OCI-LY3 (cell line): ENCODE data around the gene STAT5A.
"Not testable (repeated sequence)": the region's sequence is repeated elsewhere in the genome, so short reads cannot be mapped to it uniquely, and the experiment has no call there.

Experiments
- H2AFZ ChIP-seq: fragments of 200-600, 300-600 bp; shearing (Covaris generic); 2 replicates; pipeline ENCODE4 v1.6.0; 2014; ENCODE audit warnings: antibody characterized with exemption, low read depth, low read length
- H3K27ac ChIP-seq: fragments of 200-600, 300-600 bp; sonication (generic); 2 replicates; pipeline ENCODE4 v1.5.1; 2014; ENCODE audit warnings: mild to moderate bottlenecking, low read length, moderate library complexity, mixed read lengths
- H3K27me3 ChIP-seq: fragments of 200-600, 300-600 bp; sonication (generic); 2 replicates; pipeline ENCODE4 v1.6.1; 2014; ENCODE audit warnings: low read depth, low read length, mixed read lengths
- H3K36me3 ChIP-seq: fragments of 200-600, 300-600 bp; sonication (generic); replicated peaks from 2 replicates; pipeline ENCODE3; 2014; ENCODE audit warnings: low read depth, low read length, mixed read lengths
- H3K4me1 ChIP-seq: fragments of 300-600, 200-600 bp; sonication (generic); 2 replicates; pipeline ENCODE4 v1.6.1; 2014; ENCODE audit warnings: low read length, mixed read lengths
- H3K4me2 ChIP-seq: fragments of 200-600, 300-600 bp; sonication (generic); 2 replicates; pipeline ENCODE4 v1.6.1; 2014; ENCODE audit warnings: low read length, mixed read lengths
- H3K4me3 ChIP-seq: fragments of 300-600, 200-600 bp; sonication (generic); 2 replicates; pipeline ENCODE4 v1.5.1; 2014; ENCODE audit warnings: antibody characterized with exemption, mild to moderate bottlenecking, low read length, moderate library complexity
- H3K79me2 ChIP-seq: fragments of 300-600, 200-600 bp; shearing (Covaris generic); 2 replicates; pipeline ENCODE4 v1.6.1; 2014; ENCODE audit warnings: mild to moderate bottlenecking, low read length, mixed read lengths
- H3K9ac ChIP-seq: fragments of 300-600, 200-600 bp; shearing (Covaris generic); 2 replicates; pipeline ENCODE4 v1.6.0; 2014; ENCODE audit warnings: mild to moderate bottlenecking, low read length, moderate library complexity
- H3K9me3 ChIP-seq: fragments of 200-600, 300-600 bp; shearing (Covaris generic); 2 replicates; pipeline ENCODE4 v1.6.1; 2014; ENCODE audit warnings: low read length, mixed read lengths; ENCODE audit not compliant: insufficient read depth
- H4K20me1 ChIP-seq: fragments of 200-600, 300-600 bp; sonication (generic); 2 replicates; pipeline ENCODE4 v1.6.1; 2016; ENCODE audit warnings: low read length, mixed read lengths; ENCODE audit not compliant: insufficient read depth
- EZH2phosphoT487 ChIP-seq: fragments of 200-600 bp; shearing (Covaris generic); IDR thresholded peaks from 2 replicates; pipeline ENCODE4 v1.6.1; 2018; ENCODE audit warnings: antibody characterized with exemption, mixed run types, low read depth
- TF ChIP-seq, protein P1 (sequence below): fragments of 200-600, 300-600 bp; sonication (generic); IDR thresholded peaks from 2 replicates; pipeline ENCODE4 v1.5.1; 2014; ENCODE audit warnings: antibody characterized with exemption, low read length, low read depth

The STAT5A gene

DNA sequence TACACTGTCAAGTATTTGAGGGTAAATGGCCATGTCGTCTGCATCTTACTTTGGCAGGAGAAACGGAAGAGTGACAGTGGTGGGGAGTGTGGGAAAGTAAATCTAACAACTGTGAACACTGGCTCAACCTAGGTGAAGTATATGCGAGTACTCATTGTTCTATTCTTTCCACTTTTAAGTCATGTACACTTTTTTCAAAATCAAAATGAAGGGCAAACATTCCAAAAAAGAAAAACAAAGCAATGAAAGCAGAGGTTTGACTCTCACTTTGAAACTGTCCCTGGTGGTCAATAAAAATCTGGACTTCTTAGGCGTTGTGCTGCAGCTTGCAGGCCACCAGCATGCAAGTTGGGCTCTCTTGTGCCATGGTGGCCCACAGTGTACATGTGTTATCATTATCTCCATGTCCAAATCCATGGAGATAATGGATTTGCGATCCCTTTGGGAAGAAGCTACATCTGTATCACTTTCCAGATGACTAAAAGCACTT lies 44.8 kb upstream of the STAT5A start:
- Histone ChIP-seq H3K27me3 (no peaks in the 10 kb centered on the region), H3K36me3 (peaks cover 10% of the 10 kb centered on the region), H3K4me1 (peaks cover 3% of the 10 kb centered on the region; the same call in 1 of the 2 replicates)

DNA sequence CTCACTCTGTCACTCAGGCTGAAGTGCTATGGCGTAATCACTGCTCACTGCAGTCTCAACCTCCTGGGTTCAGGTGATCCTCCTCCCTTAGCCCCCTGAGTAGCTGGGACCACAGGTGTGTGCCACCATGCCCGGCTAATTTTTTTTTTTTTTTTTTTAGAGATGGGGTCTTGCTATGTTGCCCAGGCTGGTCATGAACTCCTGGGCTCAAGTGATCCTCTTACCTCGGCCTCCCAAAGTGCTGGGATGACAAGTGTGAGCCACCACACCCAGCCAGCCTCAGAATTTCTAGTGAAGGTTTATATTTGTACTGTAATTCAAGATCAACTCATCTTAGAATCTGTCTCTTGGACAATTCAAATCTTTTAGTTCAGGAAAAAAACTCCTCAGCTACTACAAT lies 44.2 kb upstream of the STAT5A start:
- H3K4me3 ChIP-seq, H3K9me3 ChIP-seq, H3K9ac ChIP-seq, H3K27me3 ChIP-seq, H3K4me1 ChIP-seq, H2AFZ ChIP-seq, H3K4me2 ChIP-seq, H3K27ac ChIP-seq: not testable (repeated sequence)
- Histone ChIP-seq H3K79me2 (peaks cover 85% of the 10 kb centered on the region), H4K20me1 (peaks cover 71% of the 10 kb centered on the region), H3K36me3 (peaks cover 10% of the 10 kb centered on the region)

More for the DNA sequence above, 44.8 kb upstream of the STAT5A start:
- Histone ChIP-seq H4K20me1 (peaks cover 70% of the 10 kb centered on the region), H3K9ac (no peak overlapping the region), H3K79me2 (peaks cover 82% of the 10 kb centered on the region), H3K27ac (no peak overlapping the region), H3K4me2 (no peak overlapping the region), H3K4me3 (no peak overlapping the region), H3K9me3 (no peaks in the 10 kb centered on the region), H2AFZ (no peak overlapping the region)
- TF ChIP-seq EZH2phosphoT487 = no peak
- TF ChIP-seq, protein P1, sequence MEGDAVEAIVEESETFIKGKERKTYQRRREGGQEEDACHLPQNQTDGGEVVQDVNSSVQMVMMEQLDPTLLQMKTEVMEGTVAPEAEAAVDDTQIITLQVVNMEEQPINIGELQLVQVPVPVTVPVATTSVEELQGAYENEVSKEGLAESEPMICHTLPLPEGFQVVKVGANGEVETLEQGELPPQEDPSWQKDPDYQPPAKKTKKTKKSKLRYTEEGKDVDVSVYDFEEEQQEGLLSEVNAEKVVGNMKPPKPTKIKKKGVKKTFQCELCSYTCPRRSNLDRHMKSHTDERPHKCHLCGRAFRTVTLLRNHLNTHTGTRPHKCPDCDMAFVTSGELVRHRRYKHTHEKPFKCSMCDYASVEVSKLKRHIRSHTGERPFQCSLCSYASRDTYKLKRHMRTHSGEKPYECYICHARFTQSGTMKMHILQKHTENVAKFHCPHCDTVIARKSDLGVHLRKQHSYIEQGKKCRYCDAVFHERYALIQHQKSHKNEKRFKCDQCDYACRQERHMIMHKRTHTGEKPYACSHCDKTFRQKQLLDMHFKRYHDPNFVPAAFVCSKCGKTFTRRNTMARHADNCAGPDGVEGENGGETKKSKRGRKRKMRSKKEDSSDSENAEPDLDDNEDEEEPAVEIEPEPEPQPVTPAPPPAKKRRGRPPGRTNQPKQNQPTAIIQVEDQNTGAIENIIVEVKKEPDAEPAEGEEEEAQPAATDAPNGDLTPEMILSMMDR = no peak

DNA sequence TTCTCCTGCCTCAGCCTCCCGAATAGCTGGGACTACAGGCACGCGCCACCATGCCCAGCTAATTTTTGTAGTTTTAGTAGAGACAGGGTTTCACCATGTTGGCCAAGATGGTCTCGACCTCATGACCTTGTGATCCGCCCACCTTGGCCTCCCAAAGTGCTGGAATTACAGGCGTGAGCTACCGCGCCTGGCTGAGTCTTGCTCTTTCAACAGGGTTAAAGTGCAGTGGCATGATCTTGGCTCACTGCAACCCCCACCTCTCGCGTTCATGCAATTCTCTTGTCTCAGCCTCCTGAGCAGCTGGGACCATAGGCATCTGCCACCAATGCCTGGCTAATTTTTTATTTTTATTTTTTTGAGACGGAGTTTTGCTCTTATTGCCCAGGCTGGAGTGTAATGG lies 43.1 kb upstream of the STAT5A start:
- peaks cover 88% of the 10 kb centered on the region for H3K79me2 ChIP-seq
- H3K27me3 ChIP-seq, H3K9ac ChIP-seq, H3K4me2 ChIP-seq, H3K9me3 ChIP-seq, H3K27ac ChIP-seq, H3K4me3 ChIP-seq, H2AFZ ChIP-seq: not testable (repeated sequence)
- H3K4me1 ChIP-seq = peaks cover 19% of the 10 kb centered on the region
- H4K20me1 ChIP-seq = peaks cover 70% of the 10 kb centered on the region
- peaks cover 10% of the 10 kb centered on the region for H3K36me3 ChIP-seq

DNA sequence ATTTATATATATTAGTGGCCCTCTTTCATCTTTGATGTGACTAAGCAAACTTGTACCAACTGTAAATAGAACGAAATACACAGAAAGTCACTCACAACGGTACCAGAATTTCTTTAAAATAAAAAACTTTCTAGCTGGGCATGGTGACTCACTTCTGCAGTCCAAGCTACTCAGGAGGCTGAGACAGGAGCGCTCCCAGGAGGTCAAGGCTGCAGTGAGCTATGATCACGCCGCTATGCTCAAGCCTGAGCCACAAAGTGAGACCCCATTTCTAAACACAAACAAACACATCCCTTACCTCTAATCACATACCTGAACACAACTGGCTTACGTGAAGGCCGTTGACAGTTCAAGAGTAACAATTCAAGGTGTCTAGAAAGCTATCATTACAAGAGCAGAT lies 41.8 kb upstream of the STAT5A start:
- peaks cover 19% of the 10 kb centered on the region for H3K4me1 ChIP-seq
- H3K27ac ChIP-seq = no peak overlapping the region
- H3K9ac ChIP-seq = no peak overlapping the region
- no peaks in the 10 kb centered on the region for H3K27me3 ChIP-seq
- H3K4me2 ChIP-seq = no peak overlapping the region
- H2AFZ ChIP-seq = no peak overlapping the region
- TF ChIP-seq, protein P1 = no peak
- no peak for TF ChIP-seq EZH2phosphoT487
- H3K79me2 ChIP-seq = peaks cover 88% of the 10 kb centered on the region
- no peaks in the 10 kb centered on the region for H3K9me3 ChIP-seq
- no peak overlapping the region for H3K4me3 ChIP-seq
- H4K20me1 ChIP-seq = peaks cover 67% of the 10 kb centered on the region
- peaks cover 15% of the 10 kb centered on the region for H3K36me3 ChIP-seq

DNA sequence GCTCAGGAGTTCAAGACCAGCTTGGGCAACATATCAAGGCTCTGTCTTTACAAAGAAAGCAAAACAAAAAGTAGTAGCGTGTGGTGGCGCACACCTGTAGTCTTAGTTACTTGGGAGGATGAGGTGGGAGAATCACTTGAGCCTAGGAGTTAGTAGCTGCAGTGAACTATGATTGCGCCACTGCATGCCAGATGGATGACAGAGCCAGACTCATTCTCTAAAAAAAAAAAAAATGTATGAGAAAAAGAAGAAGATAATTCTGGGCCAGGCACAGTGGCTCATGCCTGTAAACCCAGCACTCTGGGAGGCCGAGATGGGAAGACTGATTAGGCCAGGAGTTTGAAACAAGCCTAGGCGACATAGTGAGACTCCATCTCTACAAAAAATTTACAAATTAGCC lies 40.6 kb upstream of the STAT5A start:
- H3K79me2 ChIP-seq = peaks cover 89% of the 10 kb centered on the region
- no peak overlapping the region for H3K4me2 ChIP-seq
- H3K9me3 ChIP-seq = no peaks in the 10 kb centered on the region
- H3K27ac ChIP-seq = no peak overlapping the region
- no peaks in the 10 kb centered on the region for H3K27me3 ChIP-seq
- H2AFZ ChIP-seq = no peak overlapping the region
- H4K20me1 ChIP-seq = peaks cover 64% of the 10 kb centered on the region
- H3K4me1 ChIP-seq = peaks cover 19% of the 10 kb centered on the region
- H3K36me3 ChIP-seq = peaks cover 15% of the 10 kb centered on the region
- no peak overlapping the region for H3K4me3 ChIP-seq
- no peak for TF ChIP-seq EZH2phosphoT487
- TF ChIP-seq, protein P1 = no peak
- no peak overlapping the region for H3K9ac ChIP-seq
